GM10248 (cell line): ENCODE results near the gene IRAK1BP1.
"Not testable (repeated sequence)": the region's sequence is repeated elsewhere in the genome, so short reads cannot be mapped to it uniquely, and the experiment has no call there.

ENCODE experiments used
- CTCF ChIA-PET: fragments of 300-600 bp; sonication (Branson Sonifier 250); formaldehyde crosslinking; extraction: SDS; loops from one replicate; lab custom pipeline; 2021; ENCODE audit warnings: antibody characterized with exemption; lab: Yijun Ruan, JAX
- POLR2A ChIA-PET: fragments of 350-650 bp; sonication (Branson Sonifier 250); formaldehyde crosslinking; extraction: SDS; loops from one replicate; lab custom pipeline; 2020; ENCODE audit warnings: antibody characterized with exemption; lab: Yijun Ruan, JAX
- DNase-seq: peaks from one replicate; pipeline ENCODE4 v3.0.0; 2012; ENCODE audit errors: extremely low spot score
- TF ChIP-seq, protein P1 (sequence below): IDR thresholded peaks from 2 replicates; pipeline ENCODE4 v1.5.1; 2012; ENCODE audit warnings: mild to moderate bottlenecking, low read depth; ENCODE audit errors: extremely low read depth, missing control alignments, control extremely low read depth

The IRAK1BP1 gene

DNA sequence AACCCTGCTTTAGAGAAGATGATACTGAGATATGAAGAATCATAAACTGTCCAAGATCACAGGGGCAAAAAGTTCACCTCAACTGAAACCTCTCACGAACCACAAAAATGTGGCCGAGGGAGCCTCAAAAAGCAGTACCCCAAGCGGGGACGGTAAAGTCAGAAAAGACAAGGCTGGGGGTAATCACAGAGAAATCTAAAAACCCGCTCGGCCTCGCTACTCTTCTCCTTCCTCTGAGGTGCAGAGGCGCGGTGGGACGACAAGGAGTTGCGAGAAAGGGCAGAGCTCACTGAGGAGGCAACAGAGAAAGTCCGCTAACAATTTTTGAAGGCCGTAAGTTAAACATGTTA lies 356 bp upstream of the IRAK1BP1 start:
- POLR2A ChIA-PET: no interaction called here

DNA sequence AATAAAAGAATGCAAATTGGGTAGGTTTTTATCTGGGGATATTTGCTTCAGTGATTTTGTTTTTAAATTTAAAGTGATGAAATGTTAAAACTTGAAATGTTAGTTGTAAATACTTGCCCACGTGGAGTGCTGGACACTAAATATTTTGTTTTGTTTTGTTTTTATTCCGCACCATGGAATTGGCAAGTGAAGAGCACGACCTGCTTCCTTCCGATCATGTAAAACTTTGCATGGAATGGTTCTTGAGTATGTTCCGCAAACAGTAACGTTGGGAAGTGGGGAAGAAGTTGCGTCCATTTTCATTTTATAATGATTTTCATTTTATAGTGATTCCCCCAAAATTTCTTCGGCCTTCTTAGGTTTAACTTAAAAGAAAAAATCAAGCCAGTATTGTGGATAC lies 765 bp downstream of the IRAK1BP1 start:
- CTCF ChIA-PET: no interaction called here
- no peak for DNase-seq
- TF ChIP-seq, protein P1, sequence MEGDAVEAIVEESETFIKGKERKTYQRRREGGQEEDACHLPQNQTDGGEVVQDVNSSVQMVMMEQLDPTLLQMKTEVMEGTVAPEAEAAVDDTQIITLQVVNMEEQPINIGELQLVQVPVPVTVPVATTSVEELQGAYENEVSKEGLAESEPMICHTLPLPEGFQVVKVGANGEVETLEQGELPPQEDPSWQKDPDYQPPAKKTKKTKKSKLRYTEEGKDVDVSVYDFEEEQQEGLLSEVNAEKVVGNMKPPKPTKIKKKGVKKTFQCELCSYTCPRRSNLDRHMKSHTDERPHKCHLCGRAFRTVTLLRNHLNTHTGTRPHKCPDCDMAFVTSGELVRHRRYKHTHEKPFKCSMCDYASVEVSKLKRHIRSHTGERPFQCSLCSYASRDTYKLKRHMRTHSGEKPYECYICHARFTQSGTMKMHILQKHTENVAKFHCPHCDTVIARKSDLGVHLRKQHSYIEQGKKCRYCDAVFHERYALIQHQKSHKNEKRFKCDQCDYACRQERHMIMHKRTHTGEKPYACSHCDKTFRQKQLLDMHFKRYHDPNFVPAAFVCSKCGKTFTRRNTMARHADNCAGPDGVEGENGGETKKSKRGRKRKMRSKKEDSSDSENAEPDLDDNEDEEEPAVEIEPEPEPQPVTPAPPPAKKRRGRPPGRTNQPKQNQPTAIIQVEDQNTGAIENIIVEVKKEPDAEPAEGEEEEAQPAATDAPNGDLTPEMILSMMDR: no peak
- POLR2A ChIA-PET: no interaction called here

More for the DNA sequence above, 356 bp upstream of the IRAK1BP1 start:
- DNase-seq: no peak
- CTCF ChIA-PET: interaction anchor here (1.5 to 1.7 kb wide), 2 partner anchors 18 to 44 kb away, joined by 3 to 7 read pairs; no protein-coding TSS in a partner anchor
- TF ChIP-seq, protein P1: no peak

DNA sequence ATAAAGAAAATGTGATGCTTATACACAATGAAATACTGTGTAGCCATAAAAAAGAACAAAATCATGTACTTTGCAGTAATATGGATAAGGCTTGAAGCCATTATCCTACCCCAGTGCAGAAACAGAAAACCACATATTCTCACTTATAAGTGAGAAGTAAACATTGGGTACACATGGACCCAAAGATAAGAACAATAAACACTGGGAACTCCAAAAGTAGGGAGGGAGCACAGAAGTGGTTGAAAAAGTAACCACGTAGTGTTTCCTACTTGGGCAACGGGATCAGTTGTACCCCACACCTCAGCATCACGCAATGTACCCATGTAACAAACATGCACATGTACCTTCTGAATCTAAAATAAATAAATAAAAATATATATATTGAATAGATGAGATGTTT lies 8.2 kb downstream of the IRAK1BP1 start:
- CTCF ChIA-PET: no interaction called here
- POLR2A ChIA-PET: no interaction called here
- DNase-seq: no peak
- TF ChIP-seq, protein P1: no peak

DNA sequence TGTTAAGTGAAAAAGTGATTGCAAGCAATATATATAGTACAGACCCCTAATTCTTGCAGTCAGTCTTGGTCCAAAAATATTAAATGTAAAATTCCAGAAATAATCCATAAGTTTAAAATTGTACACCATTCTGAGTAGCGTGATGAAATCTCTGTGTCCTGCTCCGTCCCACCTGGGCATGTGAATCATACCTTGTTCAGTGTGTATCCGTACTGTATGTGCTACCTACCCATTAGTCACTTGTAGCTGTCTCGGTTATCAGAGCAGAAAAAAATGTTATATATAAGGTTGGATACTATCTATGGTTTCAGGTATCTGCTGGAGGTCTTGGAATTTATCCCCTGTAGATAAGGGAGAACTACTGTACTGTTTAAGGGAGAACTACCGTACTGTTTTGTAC lies 16.3 kb downstream of the IRAK1BP1 start:
- TF ChIP-seq, protein P1: no peak
- POLR2A ChIA-PET: no interaction called here
- CTCF ChIA-PET: no interaction called here

DNA sequence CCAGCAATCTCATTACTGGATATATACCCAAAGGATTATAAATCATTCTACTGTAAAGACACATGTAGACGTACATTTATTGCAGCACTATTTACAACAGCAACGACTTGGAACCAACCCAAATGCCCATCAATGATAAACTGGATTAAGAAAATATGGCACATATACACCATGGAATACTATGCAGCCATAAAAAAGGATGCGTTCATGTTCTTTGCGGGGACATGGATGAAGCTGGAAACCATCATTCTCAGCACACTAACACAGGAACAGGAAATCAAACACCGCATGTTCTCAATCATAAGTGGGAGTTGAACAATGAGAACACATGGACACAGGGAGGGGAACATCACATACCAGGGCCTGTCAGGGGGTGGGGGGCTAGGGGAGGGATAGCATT lies 22.6 kb downstream of the IRAK1BP1 start:
- POLR2A ChIA-PET, CTCF ChIA-PET: not testable (repeated sequence)

More for the DNA sequence above, 16.3 kb downstream of the IRAK1BP1 start:
- no peak for DNase-seq

DNA sequence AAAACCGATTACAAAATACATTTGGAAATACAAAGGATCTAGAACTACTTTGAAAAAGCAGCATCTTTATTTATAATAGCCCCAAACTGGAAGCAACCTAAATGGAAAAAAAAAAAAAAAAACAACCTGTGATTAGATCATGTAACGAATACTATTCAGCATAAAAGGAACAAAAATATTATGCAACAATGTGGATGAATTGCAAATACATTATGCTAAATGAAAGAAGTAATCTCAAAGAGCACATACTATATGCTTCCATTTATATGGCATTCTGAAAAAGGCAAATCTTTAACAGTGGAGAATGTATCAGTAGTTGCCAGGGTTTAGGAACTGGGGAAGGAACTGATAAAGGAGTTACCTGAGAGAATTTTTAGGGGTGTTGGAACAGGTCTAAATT lies 28.9 kb downstream of the IRAK1BP1 start:
- ChIA-PET POLR2A (no interaction called here), CTCF (no interaction called here)
- TF ChIP-seq, protein P1: no peak
- no peak for DNase-seq

More for the DNA sequence above, 22.6 kb downstream of the IRAK1BP1 start:
- DNase-seq: not testable (repeated sequence)

DNA sequence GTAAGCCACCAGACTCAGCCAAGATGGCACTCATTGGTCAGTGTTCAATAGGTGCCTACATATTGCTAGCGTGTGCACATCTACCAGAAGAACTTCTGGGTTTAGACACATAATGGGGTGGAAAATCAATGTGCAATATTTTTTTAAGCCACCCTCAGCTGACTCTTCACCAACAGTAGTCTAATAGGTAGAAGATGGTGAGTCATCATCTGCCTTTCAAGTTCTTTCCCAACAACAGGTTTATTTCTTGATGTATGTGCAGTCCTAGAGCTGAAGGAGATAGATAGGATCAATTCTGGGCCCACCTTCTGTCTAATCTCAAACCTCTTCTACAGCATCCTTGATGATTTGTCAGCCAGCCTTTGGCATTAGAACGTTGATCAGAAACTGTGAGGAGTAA lies 41.3 kb downstream of the IRAK1BP1 start:
- POLR2A ChIA-PET: no interaction called here
- CTCF ChIA-PET: interaction anchor here (1.1 to 1.6 kb wide), 2 partner anchors 8 to 9 kb away, joined by 3 to 6 read pairs; no protein-coding TSS in a partner anchor
- DNase-seq: no peak
- TF ChIP-seq, protein P1: no peak
